HL-60 (cell line): Measurements from ENCODE around the gene GFAP.

ENCODE experiments used
- GABPA ChIP-seq: IDR thresholded peaks from 2 replicates; pipeline ENCODE4 v1.6.1; 2012; ENCODE audit warnings: low read depth
- POLR2AphosphoS5 ChIP-seq: IDR thresholded peaks from 2 replicates; pipeline ENCODE4 v1.6.1; 2012; ENCODE audit warnings: low read depth
- TF ChIP-seq, protein P1 (sequence below): IDR thresholded peaks from one replicate; pipeline ENCODE4 v1.5.1; 2011; ENCODE audit warnings: low read length, control low read depth, inconsistent platforms; ENCODE audit not compliant: insufficient read depth

GRCh38 chr17:44902135-44902760 lies 13.1 kb downstream of the GFAP start:
- TF ChIP-seq, protein P1, sequence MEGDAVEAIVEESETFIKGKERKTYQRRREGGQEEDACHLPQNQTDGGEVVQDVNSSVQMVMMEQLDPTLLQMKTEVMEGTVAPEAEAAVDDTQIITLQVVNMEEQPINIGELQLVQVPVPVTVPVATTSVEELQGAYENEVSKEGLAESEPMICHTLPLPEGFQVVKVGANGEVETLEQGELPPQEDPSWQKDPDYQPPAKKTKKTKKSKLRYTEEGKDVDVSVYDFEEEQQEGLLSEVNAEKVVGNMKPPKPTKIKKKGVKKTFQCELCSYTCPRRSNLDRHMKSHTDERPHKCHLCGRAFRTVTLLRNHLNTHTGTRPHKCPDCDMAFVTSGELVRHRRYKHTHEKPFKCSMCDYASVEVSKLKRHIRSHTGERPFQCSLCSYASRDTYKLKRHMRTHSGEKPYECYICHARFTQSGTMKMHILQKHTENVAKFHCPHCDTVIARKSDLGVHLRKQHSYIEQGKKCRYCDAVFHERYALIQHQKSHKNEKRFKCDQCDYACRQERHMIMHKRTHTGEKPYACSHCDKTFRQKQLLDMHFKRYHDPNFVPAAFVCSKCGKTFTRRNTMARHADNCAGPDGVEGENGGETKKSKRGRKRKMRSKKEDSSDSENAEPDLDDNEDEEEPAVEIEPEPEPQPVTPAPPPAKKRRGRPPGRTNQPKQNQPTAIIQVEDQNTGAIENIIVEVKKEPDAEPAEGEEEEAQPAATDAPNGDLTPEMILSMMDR = no peak
- no peak for TF ChIP-seq POLR2AphosphoS5
- no peak for TF ChIP-seq GABPA
